NOMO-1 treated with DMSO at 0.1 percent for 48 hours (cell line): Measurements from ENCODE around the gene LMAN2.
A peak's percentile ranks its signal among the peaks of the same experiment; 100 is the strongest.
"Not testable (repeated sequence)": the region's sequence is repeated elsewhere in the genome, so short reads cannot be mapped to it uniquely, and the experiment has no call there.

Experiments
- DNase-seq: peaks from one replicate; lab custom pipeline; 2025; ENCODE audit not compliant: unreplicated experiment; lab: John Stamatoyannopoulos, UW

LMAN2 gene

DNA sequence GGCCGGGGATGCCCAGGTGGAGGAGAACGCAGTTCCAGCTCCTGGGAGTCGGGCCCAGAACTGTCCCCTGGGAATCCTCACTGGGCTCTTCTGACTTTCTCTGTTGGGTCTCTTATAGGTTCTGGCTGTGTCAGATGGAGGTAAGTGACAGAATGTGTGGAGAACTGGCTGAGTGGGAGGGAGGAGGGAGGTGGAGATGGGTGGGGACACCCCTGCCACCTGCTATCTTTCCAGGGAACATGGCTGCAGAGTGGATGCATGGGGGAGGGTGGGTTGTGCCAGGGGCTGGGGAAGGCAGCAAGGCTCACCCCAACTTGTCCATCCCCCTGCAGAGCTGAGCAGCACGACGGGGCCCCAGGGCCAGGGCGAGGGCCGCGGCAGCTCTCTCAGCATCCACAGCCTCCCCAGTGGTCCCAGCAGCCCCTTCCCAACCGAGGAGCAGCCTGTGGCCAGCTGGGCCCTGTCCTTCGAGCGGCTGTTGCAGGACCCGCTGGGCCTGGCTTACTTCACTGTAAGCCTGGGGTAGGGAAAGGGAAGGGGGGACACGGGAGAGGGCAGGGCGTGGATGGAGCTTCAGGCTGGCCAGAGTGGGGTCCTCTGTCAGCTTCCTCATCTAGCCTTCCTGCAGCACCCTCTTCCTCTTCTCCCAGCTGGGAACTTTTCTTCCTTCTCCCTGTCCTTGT lies 14.5 kb upstream of the LMAN2 start:
- no peak for DNase-seq

DNA sequence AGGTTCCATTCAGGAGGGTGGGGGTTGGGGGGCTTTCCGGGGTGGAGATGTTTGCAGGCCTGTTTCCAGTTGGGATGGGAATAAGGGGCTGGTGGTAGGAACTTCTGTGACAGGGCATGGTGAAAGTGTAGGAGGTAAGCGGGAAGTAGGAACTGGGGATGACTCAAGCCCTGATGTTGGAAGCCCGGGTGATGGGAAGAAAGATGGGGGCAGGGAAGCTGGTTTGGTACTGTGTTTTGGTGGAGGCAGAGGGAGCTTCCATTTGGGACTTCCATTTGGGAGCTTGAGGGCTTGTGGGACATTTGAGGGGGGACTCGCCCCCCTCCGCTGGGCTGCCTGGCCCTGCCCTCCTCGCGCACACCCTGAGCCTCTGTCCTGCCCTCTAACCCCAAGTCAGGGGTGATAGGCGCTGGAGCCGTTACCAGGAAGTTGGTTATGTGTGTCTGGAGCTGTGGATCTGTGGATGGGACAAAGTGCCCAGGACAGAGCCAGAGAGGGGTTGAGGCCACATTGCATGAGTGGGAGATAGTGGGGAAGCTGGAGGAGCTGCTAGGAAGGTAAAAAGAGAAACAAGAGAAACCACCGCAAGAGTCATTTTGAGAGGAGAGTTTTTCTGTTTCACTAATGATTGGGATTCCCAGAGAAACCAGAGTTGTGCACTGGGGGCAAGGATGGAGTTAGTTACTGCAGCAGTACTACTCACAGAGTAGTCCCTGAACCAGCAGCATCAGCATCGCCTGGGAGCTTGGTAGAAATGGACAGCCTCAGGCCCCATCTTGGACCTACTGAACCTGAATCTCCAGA lies 12.9 kb upstream of the LMAN2 start:
- no peak for DNase-seq

DNA sequence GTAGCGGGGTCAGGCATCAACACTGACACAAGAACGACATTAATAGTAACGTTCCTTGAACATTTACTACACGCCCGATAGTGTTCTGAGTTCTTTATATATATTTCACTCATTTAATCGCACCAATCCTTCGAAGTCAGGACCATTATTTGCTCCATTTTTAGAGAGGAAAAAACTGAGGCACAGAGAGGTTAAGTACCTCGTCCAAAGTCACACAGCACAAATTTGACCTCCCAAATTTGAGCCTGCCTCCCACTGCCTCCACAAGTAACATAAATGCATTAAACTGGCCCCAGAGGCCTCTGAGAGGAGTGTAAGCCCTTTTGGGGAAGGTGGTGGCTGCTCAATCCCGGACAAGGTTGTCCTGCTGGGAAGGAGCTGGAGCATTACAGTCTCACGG lies 12.1 kb upstream of the LMAN2 start:
- DNase-seq, result no peak

DNA sequence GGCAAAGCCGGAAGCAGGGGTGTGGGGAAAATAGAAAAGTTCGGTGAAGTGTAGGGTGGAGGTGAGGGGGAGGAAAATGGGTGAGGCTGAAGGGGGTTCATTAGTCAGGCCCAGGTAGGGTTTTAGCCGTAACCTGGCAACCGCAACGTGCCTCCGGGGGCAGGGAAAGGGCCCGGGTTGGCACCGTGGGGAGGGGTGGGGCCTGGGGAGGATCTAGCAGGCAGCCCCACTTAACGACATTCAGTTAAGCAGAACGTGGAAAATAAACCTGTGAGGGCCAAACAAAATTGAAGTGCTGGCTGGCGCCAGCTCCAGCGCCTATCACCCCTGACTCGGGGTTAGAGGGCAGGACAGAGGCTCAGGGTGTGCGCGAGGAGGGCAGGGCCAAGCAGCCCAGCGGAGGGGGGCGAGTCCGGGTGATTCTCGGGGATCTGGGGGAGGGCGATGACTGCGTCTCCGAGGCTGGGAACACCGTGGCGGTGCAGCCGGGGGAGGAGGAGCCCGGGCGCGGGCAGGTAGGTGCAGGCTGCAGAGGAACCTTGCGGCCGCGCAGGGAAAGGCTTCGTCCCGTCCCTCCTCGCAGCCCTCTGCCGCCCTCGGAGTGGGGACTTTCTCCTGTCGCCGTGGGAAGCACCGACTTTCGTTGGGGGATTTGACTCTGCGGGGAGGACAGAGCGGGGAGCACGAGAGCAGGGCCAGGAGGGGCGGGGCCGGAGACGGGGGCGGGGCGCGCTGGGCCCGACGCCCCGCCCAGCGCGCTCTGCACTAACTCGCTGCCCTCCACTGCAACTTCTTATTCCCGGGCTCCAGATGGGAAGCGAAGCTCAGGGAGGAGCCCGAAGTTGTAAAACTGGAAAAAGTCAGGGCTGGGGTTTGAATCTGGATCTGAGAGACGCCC lies 11.4 kb upstream of the LMAN2 start:
- DNase-seq, result no peak

DNA sequence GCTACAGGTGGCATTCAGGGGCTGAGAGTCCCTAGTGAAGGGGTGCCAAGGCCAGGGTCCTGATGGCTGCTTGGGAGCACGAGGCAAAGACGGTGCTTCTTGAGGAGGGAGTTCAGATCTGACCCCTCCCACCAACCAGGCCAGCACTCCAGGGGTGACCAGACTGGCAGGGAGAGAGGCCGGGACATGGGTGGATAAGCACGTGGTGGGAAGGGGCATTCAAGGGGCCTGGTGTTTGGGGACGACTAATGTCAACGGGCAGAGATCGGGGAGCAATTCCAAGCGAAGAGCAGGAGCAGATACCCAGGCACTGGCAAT lies 10.8 kb upstream of the LMAN2 start:
- DNase-seq, result no peak

DNA sequence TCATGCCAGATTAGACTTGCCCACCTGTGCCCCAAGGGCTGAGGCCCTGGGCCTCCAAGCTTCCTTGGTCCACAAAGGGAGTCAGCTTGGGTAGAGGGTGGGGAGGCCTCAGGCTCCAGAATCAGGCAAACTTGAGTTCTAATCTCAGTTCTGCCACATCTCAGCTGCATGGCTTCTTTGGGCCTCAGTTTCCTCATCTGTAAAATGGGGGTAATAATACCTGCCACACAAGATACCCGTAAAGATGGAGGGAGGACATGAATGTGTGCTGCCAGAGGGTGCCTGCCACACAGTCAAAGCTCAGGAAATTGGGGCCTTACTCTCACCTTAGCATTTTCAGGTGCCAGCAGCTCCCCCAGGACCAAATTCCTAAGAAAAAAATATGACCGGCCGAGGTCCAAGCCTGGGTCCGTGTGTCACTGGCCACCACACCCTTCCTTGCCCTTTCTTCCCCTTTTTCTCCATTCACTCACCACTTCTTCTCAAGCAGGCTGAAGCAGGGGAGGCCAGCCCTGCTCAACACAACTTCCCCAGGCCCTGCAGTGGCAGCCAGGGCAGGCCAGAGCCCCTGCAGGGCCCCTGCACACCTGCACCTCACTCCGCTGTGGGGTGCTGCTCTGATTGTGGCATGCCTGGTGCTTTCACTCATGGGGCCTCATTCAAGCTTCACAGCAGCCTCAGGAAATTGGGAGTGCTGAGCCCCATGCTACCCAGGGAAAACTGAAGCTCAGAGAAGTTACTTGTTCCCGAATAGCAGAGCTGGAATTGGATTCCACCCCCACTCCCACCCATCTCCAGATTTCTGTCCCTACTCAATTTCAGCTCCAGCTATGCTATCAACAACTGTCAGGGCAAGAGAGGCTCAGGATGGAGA lies 10.2 kb upstream of the LMAN2 start:
- DNase-seq, result peak; percentile 73

DNA sequence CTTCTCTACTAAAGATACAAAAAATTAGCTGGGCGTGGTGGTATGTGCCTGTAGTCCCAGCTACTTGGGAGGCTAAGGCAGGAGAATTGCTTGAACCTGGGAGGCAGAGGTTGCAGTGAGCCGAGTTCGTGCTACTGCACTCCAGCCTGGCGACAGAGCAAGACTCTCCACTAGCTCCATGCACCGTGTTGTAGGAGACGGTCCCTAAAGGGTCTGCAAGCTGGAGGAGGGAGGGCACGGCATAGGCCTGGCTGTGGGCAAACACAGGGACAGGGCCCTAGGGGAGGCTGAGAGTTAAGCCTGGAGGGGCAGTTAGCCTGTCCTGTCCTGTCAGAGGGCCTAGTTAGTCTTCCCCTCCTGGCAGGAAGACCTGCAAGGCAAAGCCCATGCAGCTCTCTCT lies 9.3 kb upstream of the LMAN2 start:
- DNase-seq, result not testable (repeated sequence)

DNA sequence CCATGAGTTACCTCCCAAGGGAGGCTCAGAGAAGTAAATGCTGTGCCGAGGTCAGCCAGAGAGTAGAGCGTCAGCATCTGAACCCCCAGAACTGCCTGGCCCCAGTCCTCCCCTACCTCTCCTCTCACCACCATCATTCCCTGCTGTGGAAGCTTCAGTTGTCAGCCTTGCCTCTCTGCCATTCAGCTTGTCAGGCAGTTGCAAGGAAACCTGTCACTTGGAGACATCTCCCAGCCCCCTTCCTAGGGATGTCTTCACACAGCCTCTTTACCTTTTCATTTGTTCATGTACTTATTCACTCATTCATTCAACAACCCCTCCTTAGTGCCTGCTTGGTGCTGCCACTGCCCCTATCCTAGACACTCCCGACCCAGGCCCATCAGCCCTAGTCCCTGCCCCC lies 8.4 kb upstream of the LMAN2 start:
- DNase-seq, result no peak

DNA sequence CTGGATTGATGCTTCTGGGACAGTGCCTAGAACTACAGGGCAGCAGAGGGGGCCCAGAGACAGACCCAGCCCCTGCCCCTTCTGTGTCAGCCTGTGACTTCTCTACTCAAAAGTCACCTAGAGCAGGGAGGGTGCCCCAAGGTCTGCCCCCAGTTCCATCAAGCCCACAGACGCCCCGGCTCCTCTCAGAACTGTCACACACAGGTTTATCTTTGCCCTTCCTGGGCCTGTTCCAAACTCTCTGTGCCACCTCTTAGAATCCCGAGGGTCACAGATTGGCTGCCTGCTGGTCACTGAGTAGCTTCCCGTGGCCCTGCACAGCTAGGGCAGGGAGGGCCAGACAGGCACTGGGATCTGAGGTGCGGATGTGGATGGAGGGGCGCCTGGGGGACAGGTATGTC lies 8.0 kb upstream of the LMAN2 start:
- no peak for DNase-seq

DNA sequence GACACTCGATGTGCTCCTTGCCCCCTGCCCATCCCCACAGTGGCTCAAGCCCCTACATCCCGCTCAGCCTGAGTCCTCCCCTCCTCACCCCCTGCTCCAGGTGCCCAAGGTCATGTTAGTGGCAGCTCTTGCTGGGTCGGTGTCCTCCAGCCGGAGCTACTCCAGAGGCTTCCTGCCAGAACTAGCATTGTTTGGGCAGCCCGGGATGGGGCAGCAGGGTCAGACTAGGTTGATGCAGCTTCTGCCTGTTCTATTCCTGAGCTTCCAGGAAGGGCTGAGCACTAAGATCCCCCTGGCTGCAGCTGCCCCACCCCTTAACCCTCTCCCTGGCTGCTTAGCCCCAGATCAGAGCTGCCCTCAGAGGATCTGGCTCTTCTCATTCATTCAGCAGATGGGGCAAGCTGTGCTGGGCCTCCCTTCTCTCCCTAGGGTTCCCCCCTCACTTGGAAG lies 6.9 kb upstream of the LMAN2 start:
- DNase-seq, result no peak

DNA sequence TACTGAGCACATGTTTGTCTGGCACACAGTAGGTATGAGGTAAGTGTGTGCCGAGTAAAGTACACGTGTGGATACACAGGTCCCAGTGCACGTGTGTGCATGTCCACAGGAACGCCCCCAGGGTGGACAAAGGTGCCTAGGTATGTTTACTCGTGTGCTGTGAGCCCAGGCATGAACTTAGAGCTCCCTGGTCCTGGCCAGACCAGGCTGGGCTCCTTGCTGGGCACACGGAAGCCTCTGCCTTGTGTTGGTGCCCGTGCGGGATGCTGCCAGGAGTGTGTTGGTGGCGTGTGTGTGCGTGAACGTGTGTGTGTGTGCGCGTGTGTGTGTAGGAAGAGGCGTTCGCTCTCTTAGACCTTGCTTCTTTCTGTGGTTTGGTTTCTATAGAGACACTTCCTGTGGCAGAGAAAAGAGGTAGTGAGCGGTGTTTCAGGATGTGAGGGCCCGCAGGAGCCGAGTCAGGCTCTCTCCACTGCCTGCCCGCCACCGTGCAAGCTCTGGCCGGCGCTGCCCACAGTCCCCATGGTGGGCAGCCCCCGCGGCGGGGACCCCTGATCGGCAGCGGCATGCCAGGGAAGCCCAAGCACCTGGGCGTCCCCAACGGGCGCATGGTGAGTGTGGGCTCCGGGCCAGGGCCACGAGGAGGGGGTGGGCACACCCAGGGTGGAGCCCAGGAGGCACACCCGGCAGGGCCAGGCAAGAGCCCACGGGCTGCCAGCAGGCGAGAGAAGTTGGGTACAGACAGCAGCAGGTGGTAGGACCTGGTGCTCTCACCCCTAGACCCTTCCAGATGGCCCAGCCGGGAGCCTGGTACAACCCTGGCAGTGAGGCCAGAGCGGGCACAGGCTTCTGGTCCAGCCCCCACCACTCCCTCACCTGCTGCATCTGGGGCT lies 6.2 kb upstream of the LMAN2 start, which contains the start of gene RGS14:
Gene RGS14, plus strand, starts transcription at position 466 of the 893 bp plus-strand sequence. Its CDS starts 101 bp downstream, at position 567.
- DNase-seq, result peak; percentile 96

DNA sequence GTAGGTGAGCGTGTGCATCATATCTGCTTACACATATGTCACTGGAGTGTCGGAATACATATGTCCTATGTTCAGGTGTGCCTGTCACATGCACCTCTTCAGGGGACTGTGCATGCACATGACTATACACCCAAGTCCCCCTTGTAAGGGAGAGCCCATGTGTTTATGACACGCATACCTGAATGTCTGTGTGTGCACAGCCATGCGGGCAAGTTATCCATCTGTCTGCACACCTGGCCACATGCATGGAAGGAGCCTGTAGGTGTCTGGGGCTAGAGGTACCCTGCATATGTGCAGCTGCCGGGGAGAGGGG lies 5.6 kb upstream of the LMAN2 start:
- DNase-seq, result no peak

DNA sequence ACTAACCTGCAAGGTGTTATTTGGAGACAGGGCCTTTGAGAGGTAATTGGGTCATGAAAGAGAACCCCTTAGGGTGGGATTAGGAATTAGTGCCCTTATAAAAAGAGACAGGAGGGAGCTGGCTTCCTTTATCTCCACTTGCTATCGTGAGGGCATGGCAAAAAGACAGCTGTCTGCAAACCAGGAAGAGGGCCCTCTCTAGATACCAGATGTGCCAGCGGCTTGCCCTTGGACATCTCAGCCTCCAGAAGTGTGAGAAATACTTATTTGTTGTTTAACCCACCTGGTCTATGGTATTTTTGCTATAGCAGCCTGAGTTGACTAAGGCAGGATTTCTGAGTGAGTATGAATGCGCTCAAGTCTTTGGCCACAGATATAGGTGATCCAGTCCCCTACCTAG lies 5.3 kb upstream of the LMAN2 start:
- peak; percentile 12 for DNase-seq

DNA sequence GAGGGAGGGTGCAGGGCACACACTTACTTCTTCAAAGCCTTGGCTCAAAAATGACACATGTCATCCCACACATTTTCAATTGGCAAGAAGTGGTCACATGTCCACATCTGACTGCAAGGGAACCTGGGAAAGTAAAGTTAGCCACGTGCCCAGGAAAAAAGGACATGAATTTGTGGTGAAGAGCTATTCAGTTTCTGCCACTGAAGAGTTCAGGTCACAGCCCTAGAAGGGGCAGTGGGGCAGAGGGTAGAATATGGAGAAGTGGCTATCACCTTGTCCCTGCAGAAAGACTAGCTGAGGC lies 4.3 kb upstream of the LMAN2 start:
- no peak for DNase-seq

DNA sequence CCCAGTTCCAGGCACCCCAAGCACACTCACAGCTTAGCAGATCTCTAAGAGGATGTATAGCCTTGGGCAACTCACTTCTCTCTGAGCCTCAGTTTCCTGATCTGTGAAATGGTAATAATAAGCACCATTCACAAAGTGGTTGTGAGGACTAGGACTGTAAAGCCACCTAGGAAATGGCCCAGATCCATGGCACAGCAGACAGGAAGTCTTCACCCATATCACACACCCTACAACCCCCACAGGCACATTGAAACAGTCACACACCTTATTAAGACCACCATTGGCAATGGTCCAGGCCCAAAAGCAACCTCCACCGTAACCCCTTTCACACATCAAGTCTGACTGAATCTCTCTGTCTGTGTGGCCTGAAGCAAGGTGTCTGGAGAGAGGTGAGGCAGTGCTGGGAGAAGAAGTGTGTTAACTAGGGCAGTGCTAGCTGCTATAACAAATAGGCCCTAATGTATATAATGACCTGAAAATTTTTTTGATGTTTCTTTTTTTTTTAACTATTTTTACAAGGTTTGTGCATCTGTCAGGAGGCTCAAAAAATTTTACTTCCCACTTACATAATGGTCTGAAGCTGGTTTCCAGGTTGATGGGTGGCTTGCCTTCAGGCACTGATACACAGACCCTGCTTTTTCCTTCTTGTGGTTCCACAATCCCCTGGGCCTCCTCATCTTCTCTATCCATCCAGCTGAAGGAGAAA lies 3.8 kb upstream of the LMAN2 start:
- DNase-seq, result no peak

DNA sequence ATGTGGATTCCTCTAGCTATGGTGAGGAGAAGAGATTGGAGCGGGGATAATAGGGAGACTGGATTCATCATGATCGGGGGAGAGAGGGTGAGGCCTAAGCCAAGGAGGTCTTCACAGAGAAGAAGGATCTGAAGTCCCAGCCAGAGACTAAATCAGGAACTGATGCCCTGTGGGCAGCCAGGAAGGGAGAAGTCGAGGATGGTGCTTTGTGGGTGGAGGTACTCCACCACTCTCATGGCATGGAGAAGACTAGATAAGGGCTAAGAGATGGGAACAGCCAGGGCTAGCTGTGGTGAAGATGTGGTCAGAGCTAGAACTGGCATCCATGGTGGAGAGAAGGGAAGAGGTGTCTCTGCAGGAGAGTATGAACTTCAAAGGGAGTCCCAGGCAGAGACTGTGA lies 3.2 kb upstream of the LMAN2 start:
- no peak for DNase-seq

DNA sequence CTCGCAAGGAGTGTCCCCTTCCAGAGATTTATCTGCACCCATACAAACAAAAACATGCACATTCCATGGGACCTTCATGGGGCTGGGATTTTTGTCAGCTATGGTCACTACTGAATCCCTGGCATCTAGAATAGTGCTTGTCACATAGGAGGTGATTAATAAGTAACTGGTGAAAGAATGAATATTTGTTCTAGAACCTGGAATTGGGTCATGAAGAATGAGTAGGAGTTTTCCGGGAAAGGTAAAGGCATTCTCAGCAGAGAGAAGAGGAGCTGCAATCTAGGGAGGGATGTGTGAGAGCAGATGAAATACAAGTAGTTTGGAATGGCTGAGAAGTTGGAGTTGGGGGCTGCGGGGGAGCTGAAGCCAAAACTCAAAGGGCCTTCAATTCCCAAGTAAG lies 2.8 kb upstream of the LMAN2 start:
- DNase-seq, result no peak

DNA sequence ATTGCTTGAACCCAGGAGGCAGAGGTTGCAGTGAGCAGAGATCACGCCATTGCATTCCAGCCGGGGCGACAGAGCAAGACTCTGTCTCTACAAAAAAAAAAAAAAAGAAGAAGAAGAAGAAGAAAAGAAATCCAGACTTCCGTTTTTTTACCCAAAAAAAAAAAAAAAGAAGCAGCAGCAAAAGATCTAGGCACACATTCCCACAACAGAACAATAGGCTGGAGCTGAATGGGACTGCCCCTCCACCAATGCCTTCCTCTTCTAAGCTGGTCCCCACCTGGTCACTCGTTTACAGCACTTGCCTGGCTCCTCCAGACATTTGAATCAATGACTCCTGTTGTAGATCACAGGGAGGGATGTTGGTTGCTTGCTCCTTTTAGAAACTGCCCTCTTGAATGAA lies 1.6 kb upstream of the LMAN2 start:
- peak; percentile 42 for DNase-seq

DNA sequence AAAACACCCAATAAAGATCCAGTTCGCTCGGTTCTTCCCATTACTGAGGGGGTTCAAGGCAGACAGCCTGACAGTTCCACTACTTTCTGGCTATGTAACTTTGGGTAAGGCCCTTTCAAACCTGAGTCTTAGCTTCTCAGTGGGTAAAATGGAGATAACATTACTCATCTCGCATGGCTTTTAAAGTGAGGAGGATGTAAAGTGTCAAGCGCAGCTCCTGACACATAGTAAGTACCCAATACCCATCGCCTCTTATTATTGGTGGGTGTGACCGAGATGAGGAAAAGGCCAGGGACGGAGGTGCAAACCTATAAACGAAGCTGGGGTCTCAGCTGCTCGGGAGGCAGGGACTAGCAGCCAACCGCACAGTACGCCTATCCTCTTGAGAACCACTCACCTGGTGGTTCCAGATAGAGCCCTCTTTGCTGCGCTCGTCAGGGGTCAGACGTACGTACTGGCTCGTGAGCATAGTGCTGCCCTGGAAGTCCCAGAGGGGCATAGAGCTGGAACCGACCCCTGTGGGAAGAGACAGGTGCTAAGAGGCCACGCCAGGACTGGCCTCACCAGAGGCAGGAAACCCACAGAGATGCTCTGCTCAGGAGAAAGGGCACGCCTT lies 584 bp downstream of the LMAN2 start:
- DNase-seq, result no peak
